OCI-LY7 (cell line): ENCODE results near the gene ABCC10. TPM values are rescaled to one million over a fixed set of nuclear protein-coding genes. Genes with fewer than 3 reads are reported as not detected.
"Not testable (repeated sequence)": the region's sequence is repeated elsewhere in the genome, so short reads cannot be mapped to it uniquely, and the experiment has no call there.

Experiments used
- BruUV-seq: library from RNA; stranded (reverse); fragments of 400-500 nt; replicated peaks from 2 replicates; lab custom pipeline; 2021; lab: Mats Ljungman, UMichigan
- CTCF ChIA-PET: fragments of 300-600 bp; sonication (Branson Sonifier 250); formaldehyde crosslinking; loops from one replicate; lab custom pipeline; 2022; ENCODE audit warnings: antibody characterized with exemption; ENCODE audit not compliant: unreplicated experiment; lab: Charles Lee
- POLR2A ChIA-PET: fragments of 300-600 bp; sonication (Branson Sonifier 250); formaldehyde crosslinking; loops from one replicate; lab custom pipeline; 2022; ENCODE audit warnings: antibody characterized with exemption; lab: Charles Lee
- DNase-seq: peaks from one replicate; pipeline ENCODE4 v3.0.0-alpha.2; 2015; ENCODE audit warnings: low spot score
- H2AFZ ChIP-seq: fragments of 200-600 bp; sonication (generic), shearing (Covaris generic); 2 replicates; pipeline ENCODE4 v1.6.1; 2014; ENCODE audit warnings: mild to moderate bottlenecking, antibody characterized with exemption, low read length, moderate library complexity
- H3K27ac ChIP-seq: fragments of 200-600 bp; sonication (generic); 2 replicates; pipeline ENCODE4 v1.5.1; 2014; ENCODE audit warnings: mixed run types, low read depth, mild to moderate bottlenecking, moderate library complexity, low read length, inconsistent platforms; ENCODE audit not compliant: poor library complexity, severe bottlenecking
- H3K36me3 ChIP-seq: fragments of 200-600 bp; sonication (generic); 2 replicates; pipeline ENCODE4 v1.6.1; 2014; ENCODE audit warnings: mild to moderate bottlenecking, antibody characterized with exemption, low read length, moderate library complexity, mixed read lengths; ENCODE audit not compliant: insufficient read depth
- H3K4me1 ChIP-seq: fragments of 200-600 bp; sonication (generic); 2 replicates; pipeline ENCODE4 v1.5.1; 2014; ENCODE audit warnings: mild to moderate bottlenecking, low read length; ENCODE audit not compliant: insufficient read depth, poor library complexity, severe bottlenecking
- H3K4me2 ChIP-seq: fragments of 200-600 bp; sonication (generic); 2 replicates; pipeline ENCODE4 v1.6.1; 2014; ENCODE audit warnings: mild to moderate bottlenecking, low read length
- H3K4me3 ChIP-seq: fragments of 200-600 bp; sonication (generic); 2 replicates; pipeline ENCODE4 v1.5.1; 2014; ENCODE audit warnings: mild to moderate bottlenecking, low read depth, low read length; ENCODE audit not compliant: poor library complexity, severe bottlenecking
- H3K79me2 ChIP-seq: fragments of 200-600 bp; sonication (generic); 2 replicates; pipeline ENCODE4 v1.6.1; 2016; ENCODE audit warnings: low read depth, mild to moderate bottlenecking, low read length, moderate library complexity, mixed read lengths; ENCODE audit not compliant: insufficient read depth
- H3K9me2 ChIP-seq: fragments of 200-600 bp; sonication (generic); 2 replicates; pipeline ENCODE4 v1.6.1; 2016; ENCODE audit warnings: mild to moderate bottlenecking, low read length, mixed read lengths; ENCODE audit not compliant: insufficient read depth
- H3K9me3 ChIP-seq: fragments of 200-600 bp; sonication (generic); 2 replicates; pipeline ENCODE4 v1.6.1; 2014; ENCODE audit warnings: mild to moderate bottlenecking, mixed run types, low read length, mixed read lengths
- H4K20me1 ChIP-seq: fragments of 200-600 bp; sonication (generic); 2 replicates; pipeline ENCODE4 v1.6.1; 2014; ENCODE audit warnings: mild to moderate bottlenecking, antibody characterized with exemption, low read length, moderate library complexity, mixed read lengths; ENCODE audit not compliant: insufficient read depth
- CTCF ChIP-seq: fragments of 200-600 bp; sonication (generic); conservative IDR thresholded peaks from 2 replicates; pipeline ENCODE4 v1.5.1; 2014; ENCODE audit warnings: mild to moderate bottlenecking, antibody characterized with exemption, low read length, moderate library complexity, mixed read lengths
- EZH2phosphoT487 ChIP-seq: fragments of 200-600 bp; sonication (generic); IDR thresholded peaks from 2 replicates; pipeline ENCODE4 v1.6.1; 2018; ENCODE audit warnings: low read depth, borderline replicate concordance, mild to moderate bottlenecking, mixed run types, antibody characterized with exemption, low read length, moderate library complexity, mixed read lengths
- intact Hi-C: fragments of 100-400 bp; cut with micrococcal nuclease; formaldehyde crosslinking; loops from one replicate; pipeline ENCODE4 v1.10.0; 2022; ENCODE audit not compliant: unreplicated experiment
- total RNA-seq, 2 experiments: library from RNA; depleted of rRNA in 1 of 2; stranded (reverse); fragments of >200 nt in 1 of 2; shearing (Covaris generic) in 1 of 2; gene quantifications; 2 replicates each; pipeline ENCODE4 v1.2.3, GENCODE V29; 2014 to 2022

Gene ABCC10
- total RNA-seq, 2 experiments from 2014 or later: 11.4 to 31.1 TPM

DNA sequence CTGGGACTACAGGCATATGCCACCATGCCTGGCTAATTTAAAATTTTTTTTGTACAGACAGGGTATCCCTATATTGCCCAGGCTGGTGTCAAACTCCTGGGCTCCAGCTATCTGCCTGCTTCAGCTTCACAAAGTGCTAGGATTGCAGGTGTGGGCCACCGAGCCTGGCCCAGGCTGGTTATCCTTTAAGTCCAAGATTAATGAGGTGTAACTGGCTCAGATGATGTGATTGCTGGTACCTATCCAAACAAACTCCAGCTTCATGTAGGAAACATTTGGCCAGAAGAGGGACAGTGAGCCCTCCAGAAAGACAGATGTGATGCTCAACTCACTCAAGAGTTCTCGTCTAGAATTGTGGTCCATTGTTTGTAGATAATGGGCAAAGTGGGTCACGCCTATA is 48.7 kb upstream of the ABCC10 start:
- Histone ChIP-seq H3K4me1 (peaks cover 87% of the 10 kb centered on the region), H3K27ac (no peak overlapping the region), H3K9me3 (no peaks in the 10 kb centered on the region), H3K79me2 (no peaks in the 10 kb centered on the region), H3K9me2 (no peaks in the 10 kb centered on the region), H3K36me3 (no peaks in the 10 kb centered on the region), H3K4me2 (no peak overlapping the region), H4K20me1 (no peaks in the 10 kb centered on the region), H3K4me3 (no peak overlapping the region), H2AFZ (no peak overlapping the region)
- 0 out of 2 replicates have a peak, but pooled peaks have one; percentile 24 for TF ChIP-seq CTCF
- no peak for TF ChIP-seq EZH2phosphoT487
- ChIA-PET CTCF (interaction anchor here (1.3 kb wide), 1 partner anchor 9 kb away, joined by 6 read pairs; the partner anchor contains the start of gene ZNF318), POLR2A (interaction anchor here (0.6 to 2.0 kb wide), 4 partner anchors 9 to 215 kb away, joined by 3 to 7 read pairs (median 4); partner anchors contain the start of genes ABCC10 and ZNF318)
- intact Hi-C loops: no loop called here
- no peak for DNase-seq
- BruUV-seq: no TSS peak

GRCh38 chr6:43380858-43381257 is 46.5 kb upstream of the ABCC10 start:
- peaks cover 88% of the 10 kb centered on the region for H3K4me1 ChIP-seq
- H3K4me3 ChIP-seq, H3K36me3 ChIP-seq, H3K9me3 ChIP-seq, DNase-seq, H3K27ac ChIP-seq, CTCF ChIA-PET, BruUV-seq, H2AFZ ChIP-seq, H3K9me2 ChIP-seq, H4K20me1 ChIP-seq, H3K79me2 ChIP-seq: not testable (repeated sequence)
- intact Hi-C loops: loop anchor here (5.0 to 10.0 kb wide), 2 partner anchors 109 to 324 kb away; no protein-coding TSS in a partner anchor
- POLR2A ChIA-PET: interaction anchor here (0.7 to 1.2 kb wide), 3 partner anchors 9 to 1585 kb away, joined by 3 read pairs; no protein-coding TSS in a partner anchor
- H3K4me2 ChIP-seq: peak overlapping the region; percentile 43

GRCh38 chr6:43383021-43383667 is 44.2 kb upstream of the ABCC10 start:
- Histone ChIP-seq H3K79me2 (no peaks in the 10 kb centered on the region), H4K20me1 (no peaks in the 10 kb centered on the region), H3K36me3 (no peaks in the 10 kb centered on the region), H3K4me2 (peak overlapping the region; percentile 76), H3K9me2 (no peaks in the 10 kb centered on the region), H3K4me3 (peak overlapping the region; percentile 47), H3K4me1 (peaks cover 87% of the 10 kb centered on the region), H3K27ac (peak overlapping the region; percentile 90), H2AFZ (no peak overlapping the region), H3K9me3 (no peaks in the 10 kb centered on the region)
- ChIA-PET CTCF (interaction anchor here (1.4 kb wide), 1 partner anchor 13 kb away, joined by 6 read pairs; the partner anchor contains the start of gene ZNF318), POLR2A (interaction anchor here (0.6 to 4.3 kb wide), 4 partner anchors 12 to 61 kb away, joined by 3 to 36 read pairs (median 4); partner anchors contain the start of gene ZNF318)
- TF ChIP-seq EZH2phosphoT487 (no peak), CTCF (no peak)
- no TSS peak for BruUV-seq
- intact Hi-C loops: loop anchor here (5.0 to 10.0 kb wide), 2 partner anchors 111 to 322 kb away; no protein-coding TSS in a partner anchor
- no peak for DNase-seq
